Stimulated activated naive CD4-positive, alpha-beta T cell treated with Interleukin-2 at 50 U/mL for 16 hours (primary cell): ENCODE results near the gene VWA1.
"Not testable (repeated sequence)": the region's sequence is repeated elsewhere in the genome, so short reads cannot be mapped to it uniquely, and the experiment has no call there.

Source experiments
- DNase-seq: peaks from one replicate; lab custom pipeline; 2025; lab: John Stamatoyannopoulos, UW

Gene VWA1

GRCh38 chr1:1455934-1456333 is 20.4 kb downstream of the VWA1 start:
- not testable (repeated sequence) for DNase-seq

GRCh38 chr1:1456683-1457255 is 21.3 kb downstream of the VWA1 start:
- DNase-seq: not testable (repeated sequence)

GRCh38 chr1:1459156-1459555 is 23.7 kb downstream of the VWA1 start:
- DNase-seq: not testable (repeated sequence)

GRCh38 chr1:1459711-1460110 is 24.2 kb downstream of the VWA1 start:
- not testable (repeated sequence) for DNase-seq

GRCh38 chr1:1460540-1461130 is 25.1 kb downstream of the VWA1 start:
- DNase-seq: no peak

- DNase-seq: no peak
Measured at GRCh38 chr1:1461721-1462317, 26.3 kb downstream of the VWA1 start.

GRCh38 chr1:1462318-1462966 is 27.0 kb downstream of the VWA1 start:
- DNase-seq: no peak

GRCh38 chr1:1463312-1463711 is 27.8 kb downstream of the VWA1 start:
- DNase-seq: no peak

GRCh38 chr1:1468196-1468985 is 32.9 kb downstream of the VWA1 start:
- not testable (repeated sequence) for DNase-seq

GRCh38 chr1:1470626-1471388 is 35.3 kb downstream of the VWA1 start:
- DNase-seq: no peak

GRCh38 chr1:1471389-1472052 is 36.0 kb downstream of the VWA1 start, which contains the start of gene ATAD3B:
Gene ATAD3B, plus strand, starts transcription at chr1:1471765. Its CDS starts 120 bp downstream, at chr1:1471885.
- peak; percentile 93 for DNase-seq

- DNase-seq: not testable (repeated sequence)
Measured at GRCh38 chr1:1472053-1472876, 36.8 kb downstream of the VWA1 start.

- not testable (repeated sequence) for DNase-seq
Measured at GRCh38 chr1:1476011-1476410, 40.5 kb downstream of the VWA1 start.

GRCh38 chr1:1477206-1477605 is 41.7 kb downstream of the VWA1 start:
- DNase-seq: no peak

GRCh38 chr1:1479547-1480487 is 44.3 kb downstream of the VWA1 start:
- DNase-seq: no peak

- not testable (repeated sequence) for DNase-seq
Measured at GRCh38 chr1:1480488-1480867, 45.0 kb downstream of the VWA1 start.

GRCh38 chr1:1481811-1482210 is 46.3 kb downstream of the VWA1 start:
- DNase-seq: not testable (repeated sequence)

GRCh38 chr1:1482856-1483255 is 47.4 kb downstream of the VWA1 start:
- DNase-seq: no peak

- DNase-seq: no peak
Measured at GRCh38 chr1:1483714-1484113, 48.2 kb downstream of the VWA1 start.
